ENCODE results near the gene E2F3. TPM values are rescaled to one million over a fixed set of nuclear protein-coding genes. Genes with fewer than 3 reads are reported as not detected.

Gene E2F3
- total and polyA plus RNA-seq, 10 of the 15 experiments (the other 5 are each of a cell fraction or from before 2014, with no cell fraction given), result 5.1 to 16.8 (median 10.6) TPM

GRCh38 chr6:20409427-20409971 is 7.8 kb downstream of the E2F3 start (continued):
- TF ChIP-seq NR2F1 (conservative IDR thresholded peaks at IDR 0.05) (no peak), HCFC1 (IDR thresholded peaks at IDR 0.05; ENCODE audit: low read length) (no peak), PBX3 (IDR thresholded peaks at IDR 0.05; ENCODE audit: insufficient replicate concordance, low read depth, low read length) (no peak), NRF1 (conservative IDR thresholded peaks at IDR 0.05; ENCODE audit: low read depth, low read length) (no peak), ZNF622 (IDR thresholded peaks at IDR 0.05) (no peak), RFX5 (IDR thresholded peaks at IDR 0.05; ENCODE audit: low read depth, low read length) (no peak), TCF7 (IDR thresholded peaks at IDR 0.05; ENCODE audit: borderline replicate concordance) (0 out of 2 replicates have a peak, but pooled peaks have one; percentile 33), NFXL1 (IDR thresholded peaks at IDR 0.05; ENCODE audit: borderline replicate concordance) (no peak), RBBP5 (conservative IDR thresholded peaks at IDR 0.05) (no peak)

- POLR2A ChIA-PET, result no interaction called here
- Histone ChIP-seq H3K9me3 (replicated peaks; ENCODE audit: control insufficient read depth, insufficient read depth, low read length) (no peaks in the 10 kb centered on the region), H3K4me3 (no peak overlapping the region), H3K79me2 (ENCODE audit: control insufficient read depth, insufficient read depth, low read length) (peaks cover 97% of the 10 kb centered on the region), H3K27me3 (replicated peaks in 1 of 2; ENCODE audit: control insufficient read depth in 2 of 2, insufficient read depth in 2 of 2, low read length in 1 of 2) (no peaks in the 10 kb centered on the region), H2AFZ (ENCODE audit: control insufficient read depth, low read depth, low read length) (no peak overlapping the region), H3K27ac (ENCODE audit: control insufficient read depth, insufficient read depth) (peak overlapping the region; percentile 24; the same call in 1 of the 2 replicates), H4K20me1 (ENCODE audit: control insufficient read depth, insufficient read depth) (peaks cover 3% of the 10 kb centered on the region; the same call in 1 of the 2 replicates), H3K9ac (ENCODE audit: control insufficient read depth, insufficient read depth, low read length) (no peak overlapping the region), H3K4me1 (ENCODE audit: control insufficient read depth, insufficient read depth, low read length) (peaks cover 39% of the 10 kb centered on the region), H3K4me2 (ENCODE audit: control insufficient read depth, insufficient read depth) (peak overlapping the region; percentile 26), H3K36me3 (ENCODE audit: control insufficient read depth in 2 of 2, insufficient read depth in 2 of 2, low read length in 1 of 2) (peaks cover 3 to 8% of the 10 kb centered on the region in 2 experiments; a peak in 2 of 4 replicates)
- BruUV-seq (replicated peaks), result no TSS peak
- SMC1A ChIA-PET (ENCODE audit: uncharacterized antibody, unreplicated experiment), result interaction anchor here (0.6 to 1.8 kb wide), 2 partner anchors 11 to 26 kb away, joined by 3 to 5 read pairs; no protein-coding TSS in a partner anchor
- no peak for ATAC-seq
- RAD21 ChIA-PET (ENCODE audit: unreplicated experiment), result no interaction called here
- no peak for DNase-seq (ENCODE audit: low read depth, low spot score)
- 99% methylated on average over 8 of the region's 8 CpGs for WGBS (ENCODE audit: insufficient coverage, insufficient replicate concordance, low lambda C conversion rate, missing lambda C conversion rate)
- intact Hi-C loops (cut with micrococcal nuclease; ENCODE audit: unreplicated experiment) (no loop called here), in situ Hi-C loops (cut with MboI) (no loop called here)
- CTCF ChIA-PET, result interaction anchor here (0.7 to 3.1 kb wide), 3 partner anchors 12 to 116 kb away, joined by 3 to 12 read pairs (median 3); no protein-coding TSS in a partner anchor
- no peak for TF ChIP-seq FOS (IDR thresholded peaks at IDR 0.05; ENCODE audit: borderline replicate concordance, extremely low read depth, insufficient read length)
- no peak for FAIRE-seq
Measured at GRCh38 chr6:20411544-20411943, 9.9 kb downstream of the E2F3 start.
